Suprapubic skin (tissue), 4 donors: ENCODE results near the gene ALDH3B1.

Source experiments
- CTCF ChIP-seq, 2 donors: fragments of 200-600 bp in 1 of 2; fragments of 450-650 bp in 1 of 2; sonication (generic) in 1 of 2; IDR thresholded peaks; one replicate each; pipeline ENCODE4 v1.5.1; 2016 to 2019; ENCODE audit warnings: antibody characterized with exemption in 2 of 2, mild to moderate bottlenecking in 1 of 2, moderate library complexity in 1 of 2
- POLR2A ChIP-seq, 2 donors: fragments of 450-650 bp; IDR thresholded peaks; one replicate each; pipeline ENCODE4 v1.6.1; 2017; ENCODE audit warnings: antibody characterized with exemption in 2 of 2, mild to moderate bottlenecking in 2 of 2, moderate library complexity in 2 of 2
- POLR2AphosphoS5 ChIP-seq, 3 donors: sonication (generic); formaldehyde crosslinking; IDR thresholded peaks; one replicate each; pipeline ENCODE4 v1.6.1; 2017; ENCODE audit warnings: antibody characterized with exemption in 3 of 3

- TF ChIP-seq POLR2AphosphoS5 (IDR thresholded peaks at IDR 0.05) (no peak), CTCF (IDR thresholded peaks at IDR 0.05) (no peak), POLR2A (IDR thresholded peaks at IDR 0.05) (no peak)
These were observed 23.0 kb downstream of the ALDH3B1 start for GRCh38 chr11:68032997-68033707.
